HG03103 (cell line): ENCODE results near the gene IL1RL2.

ENCODE experiments used
- ATAC-seq: cut with Tn5 transposase; IDR thresholded peaks from one replicate; pipeline ENCODE4 v1.9.1; 2021; ENCODE audit warnings: low read depth; ENCODE audit not compliant: unreplicated experiment

IL1RL2 gene

DNA sequence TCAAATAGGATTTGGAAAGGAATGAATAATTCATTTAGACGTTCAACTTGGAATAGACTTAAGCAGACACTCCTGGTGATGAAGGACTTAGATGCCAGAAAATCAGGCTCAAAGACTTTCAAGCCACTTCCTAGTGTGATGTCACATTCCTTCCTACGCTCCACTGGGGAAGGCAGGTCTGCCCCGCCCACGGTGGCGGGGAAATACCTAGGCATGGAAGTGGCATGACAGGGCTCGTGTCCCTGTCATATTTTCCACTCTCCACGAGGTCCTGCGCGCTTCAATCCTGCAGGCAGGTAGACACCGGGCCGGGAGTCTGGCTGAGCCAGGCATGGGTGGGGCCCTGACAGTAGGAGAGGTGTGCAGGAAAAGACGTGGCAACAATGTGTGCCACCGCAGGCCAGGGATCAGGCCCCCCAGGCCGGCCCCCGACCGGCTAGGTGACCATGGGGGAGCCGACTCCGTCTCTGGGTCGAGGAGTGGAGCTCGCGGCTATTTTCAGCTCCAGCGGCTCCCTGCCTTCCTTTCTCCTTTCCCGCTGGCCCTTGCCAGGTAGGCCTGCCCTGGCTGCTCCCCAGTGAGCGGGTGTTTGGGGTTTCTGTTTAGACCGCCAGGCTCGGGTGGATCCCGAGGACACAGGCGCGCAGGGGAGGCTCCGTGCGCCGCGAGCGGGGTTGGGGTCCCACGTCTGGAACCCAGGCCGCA lies at the start of gene IL1RL2:
Gene IL1RL2, plus strand, starts transcription at position 233 of the 705 bp plus-strand sequence. CDS start 845 bp downstream, outside the sequence.
- no peak for ATAC-seq

DNA sequence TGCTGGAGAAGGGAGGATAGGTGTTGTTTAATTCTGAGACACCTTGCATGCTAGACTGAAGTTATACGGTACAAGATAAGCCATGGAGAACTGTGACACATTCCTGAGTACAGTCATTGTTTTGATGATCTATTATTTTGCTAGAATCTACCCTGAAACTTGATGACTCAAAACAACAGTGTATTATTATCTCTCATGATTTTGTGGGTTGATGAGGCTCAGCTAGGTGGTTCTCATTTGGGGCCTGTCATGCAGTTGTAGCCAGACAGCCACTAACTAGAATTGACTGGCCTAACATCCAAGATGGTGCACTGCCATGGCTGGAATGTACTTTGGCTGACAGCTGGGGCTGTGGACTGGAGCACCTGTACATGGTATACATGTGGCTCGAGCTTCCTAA lies 49.7 kb upstream of the IL1RL2 start:
- ATAC-seq: no peak

DNA sequence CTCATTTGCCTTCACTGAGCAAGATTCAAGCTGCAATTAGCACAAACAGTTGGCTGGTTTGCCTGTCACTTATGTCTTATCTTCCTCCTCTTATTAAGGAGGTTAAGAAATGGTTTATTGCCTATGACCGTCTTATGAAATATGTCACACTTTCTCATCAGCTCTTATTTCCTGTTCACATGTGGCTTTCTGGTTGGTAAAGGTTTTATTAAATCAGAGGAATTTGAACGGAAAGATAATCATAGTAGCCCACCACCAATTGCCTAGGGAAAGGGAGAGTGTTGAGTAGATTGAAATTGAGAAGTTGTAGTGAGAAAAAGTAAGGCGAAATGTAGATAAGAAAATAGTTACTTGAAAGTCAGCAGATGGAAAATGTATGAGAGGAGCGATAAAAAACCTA lies 48.5 kb upstream of the IL1RL2 start:
- ATAC-seq: no peak

DNA sequence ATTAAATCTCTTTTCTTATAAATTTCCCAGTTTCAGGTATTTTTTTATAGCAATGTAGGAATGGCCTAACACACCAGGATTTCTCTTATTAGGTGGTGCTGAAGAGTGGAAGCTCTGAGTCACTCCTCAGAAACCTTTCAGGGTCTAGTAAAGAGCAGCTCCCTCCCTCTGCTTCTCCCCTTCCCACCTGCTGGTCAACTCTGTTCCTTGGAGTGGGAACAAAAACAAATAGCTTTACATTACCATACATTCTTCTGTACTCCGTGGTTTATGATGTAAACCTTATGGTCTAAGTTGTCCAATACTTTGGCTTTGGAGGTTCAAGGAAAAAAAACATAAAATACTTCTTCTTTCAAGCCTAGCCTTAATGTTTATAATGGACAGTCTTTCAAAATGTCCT lies 47.0 kb upstream of the IL1RL2 start:
- ATAC-seq: no peak

DNA sequence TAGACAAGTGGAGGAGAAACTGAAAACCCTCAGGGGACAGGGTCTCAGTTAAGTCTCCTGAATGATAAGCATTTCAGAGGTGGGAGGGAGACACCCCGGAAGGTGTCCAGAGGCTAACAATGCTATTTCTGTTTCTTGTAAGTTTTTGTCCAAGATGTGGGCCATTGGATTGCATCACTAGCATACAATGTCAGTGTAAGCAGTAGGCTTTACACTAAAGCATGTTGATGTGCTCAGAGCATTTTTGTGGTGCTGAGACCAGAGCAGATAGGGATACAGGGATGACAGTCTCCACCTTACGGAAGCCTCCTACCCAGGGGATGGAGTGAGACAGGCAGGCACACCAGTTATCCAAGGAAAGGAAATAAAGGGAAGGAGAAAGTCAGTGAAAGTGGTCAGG lies 46.4 kb upstream of the IL1RL2 start:
- no peak for ATAC-seq

DNA sequence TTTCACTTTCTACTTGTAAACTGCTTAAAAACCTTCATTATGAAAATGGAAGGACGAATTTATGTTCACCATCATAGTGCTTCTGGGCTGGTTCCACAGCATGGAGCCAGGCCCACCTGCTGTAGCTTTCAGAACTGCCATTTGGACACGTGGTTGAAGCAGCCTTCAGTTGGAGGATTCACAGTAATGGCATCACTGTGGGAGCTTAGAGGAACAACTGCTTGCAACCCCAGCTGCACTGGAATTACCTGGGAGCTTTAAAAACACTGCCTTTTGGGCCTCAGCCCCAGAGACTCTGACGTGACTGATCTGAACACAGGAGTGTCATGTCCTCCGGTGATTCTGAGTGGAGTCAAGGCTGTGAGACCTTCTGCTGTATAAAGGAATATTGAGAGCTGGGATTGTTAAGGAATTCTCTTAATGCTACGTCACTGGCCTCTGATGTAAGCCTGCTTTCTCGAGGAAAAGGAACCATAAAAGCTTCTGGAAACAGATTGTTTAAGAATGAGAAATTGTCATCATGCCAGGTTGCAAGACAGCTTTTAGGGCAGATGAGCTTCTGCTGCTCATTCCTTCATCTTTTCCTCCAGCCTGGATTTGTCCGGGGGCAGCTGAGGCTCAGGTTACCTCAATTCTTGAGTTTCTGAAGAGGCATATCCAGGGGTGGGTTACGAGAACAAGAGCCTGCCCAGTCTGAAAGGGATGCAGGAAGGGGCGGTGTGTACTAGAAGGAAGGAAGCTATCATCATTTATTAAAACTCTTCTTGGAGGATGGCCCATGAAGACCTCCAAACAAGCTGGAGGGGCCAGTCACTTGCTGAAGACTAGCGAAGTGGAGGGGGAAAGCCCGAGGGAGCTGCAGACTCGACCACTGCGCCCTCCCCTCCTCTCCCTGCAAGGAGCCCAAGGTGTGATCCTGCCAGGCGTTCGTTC lies 45.5 kb upstream of the IL1RL2 start:
- no peak for ATAC-seq

DNA sequence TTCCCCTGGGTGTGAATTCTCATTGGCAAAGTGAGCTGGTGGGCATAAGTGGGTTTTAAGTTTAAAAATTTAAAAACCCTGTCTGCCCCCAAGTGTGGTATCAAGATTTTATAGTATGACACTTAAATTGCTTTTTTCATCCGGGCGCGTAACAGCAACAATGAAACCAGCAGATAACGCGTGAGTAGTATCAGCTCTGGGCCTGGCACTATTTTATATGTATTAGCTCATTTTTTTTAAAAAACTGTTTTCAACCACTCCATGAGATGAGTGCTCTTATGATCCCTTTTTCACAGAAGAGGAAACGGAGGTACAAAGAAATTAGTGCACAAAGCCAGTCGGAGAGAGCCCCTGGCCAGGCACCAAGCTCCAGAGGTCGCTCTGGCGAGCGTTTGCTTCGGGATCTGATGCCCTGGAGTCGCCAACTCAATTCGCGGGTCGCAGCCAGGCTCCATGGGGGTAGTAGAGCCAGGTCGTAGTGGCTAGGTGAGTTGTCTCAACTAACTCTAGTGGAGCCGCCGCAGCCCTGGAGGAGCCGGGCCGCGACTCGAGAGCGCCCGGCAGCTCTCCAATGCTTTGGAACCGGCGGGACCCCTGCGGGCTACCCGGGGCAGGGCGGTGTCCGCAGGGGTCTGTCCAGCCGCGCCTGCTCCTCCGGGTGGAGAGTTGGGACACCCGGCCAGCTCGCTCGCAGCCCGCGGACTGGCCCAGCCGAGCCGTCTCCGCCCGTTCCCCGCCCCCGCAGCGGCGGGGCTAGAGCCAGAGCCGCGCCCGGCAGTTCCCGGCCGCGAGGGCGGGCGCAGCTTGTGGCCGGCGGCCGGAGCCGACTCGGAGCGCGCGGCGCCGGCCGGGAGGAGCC lies 44.6 kb upstream of the IL1RL2 start, which contains the start of gene IL1R1:
Gene IL1R1, plus strand, starts transcription at position 777 of the 859 bp plus-strand sequence. CDS start 14,979 bp downstream, outside the sequence.
- no peak for ATAC-seq

DNA sequence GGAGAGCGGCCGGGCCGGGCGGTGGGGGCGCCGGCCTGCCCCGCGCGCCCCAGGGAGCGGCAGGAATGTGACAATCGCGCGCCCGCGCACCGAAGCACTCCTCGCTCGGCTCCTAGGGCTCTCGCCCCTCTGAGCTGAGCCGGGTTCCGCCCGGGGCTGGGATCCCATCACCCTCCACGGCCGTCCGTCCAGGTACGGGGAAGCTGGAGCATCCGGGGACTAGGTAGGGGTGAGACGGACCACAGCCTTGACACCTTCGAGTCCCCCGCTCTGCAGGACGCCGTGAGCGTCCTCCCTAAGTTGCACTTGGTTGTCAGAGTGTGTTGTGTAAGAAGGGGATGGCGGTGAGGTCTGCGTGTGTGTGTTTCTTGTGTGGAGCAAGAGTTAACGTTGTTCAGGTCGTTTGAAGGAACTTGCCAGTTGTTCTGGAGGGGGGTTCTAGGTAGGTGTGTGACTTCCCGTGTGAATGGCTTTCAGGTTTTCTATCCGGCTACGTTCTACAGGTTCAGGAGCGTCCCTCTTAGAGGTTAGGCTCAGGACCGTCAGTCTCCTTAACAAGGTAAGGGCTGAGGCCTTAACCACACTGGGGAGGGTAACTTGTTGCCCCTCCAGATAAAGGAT lies 43.9 kb upstream of the IL1RL2 start:
- no peak for ATAC-seq

DNA sequence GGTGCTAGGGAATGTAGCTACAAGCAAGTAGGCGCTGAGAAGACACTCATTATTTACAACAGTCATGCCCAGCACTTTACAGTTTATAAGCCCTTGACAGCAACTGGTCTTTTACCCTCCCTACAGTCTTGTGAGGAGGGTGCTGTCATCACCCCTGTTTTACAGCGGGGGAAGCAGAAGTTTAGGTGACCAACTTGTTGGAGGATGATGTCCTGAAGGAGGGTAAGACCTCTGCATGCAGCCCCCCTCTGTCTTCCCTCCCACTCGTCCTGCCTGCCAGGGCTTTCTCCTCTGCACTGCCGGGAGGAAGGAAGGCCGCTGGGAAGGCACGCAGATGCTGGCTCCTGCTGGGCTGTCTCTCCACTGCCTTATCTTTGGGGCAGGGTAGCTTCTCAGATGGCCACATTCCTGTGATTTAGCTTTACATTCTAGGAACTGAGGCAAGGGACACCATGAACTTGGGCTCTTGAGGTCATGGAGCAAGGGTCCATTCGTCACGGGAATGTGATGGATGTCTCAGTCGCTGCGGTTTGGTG lies 43.3 kb upstream of the IL1RL2 start:
- no peak for ATAC-seq

DNA sequence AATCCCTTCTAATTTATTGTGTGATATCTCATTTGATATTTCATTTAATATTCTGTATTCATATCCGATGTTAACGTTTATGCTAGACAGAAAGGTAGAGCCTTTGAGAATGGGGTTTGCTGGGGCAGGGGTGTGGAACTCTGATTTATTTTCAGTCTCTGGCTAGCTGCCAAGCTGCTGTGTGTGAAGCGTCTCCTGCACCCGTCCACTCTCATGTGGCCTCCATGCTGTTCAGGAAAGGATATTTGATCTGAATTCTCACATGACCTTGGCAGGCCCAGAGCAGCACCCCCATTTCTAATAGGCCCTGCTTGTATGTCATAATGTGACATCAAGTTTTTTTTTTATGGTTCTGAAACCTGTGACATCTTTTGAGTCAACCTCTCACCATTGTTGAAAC lies 42.7 kb upstream of the IL1RL2 start:
- no peak for ATAC-seq

DNA sequence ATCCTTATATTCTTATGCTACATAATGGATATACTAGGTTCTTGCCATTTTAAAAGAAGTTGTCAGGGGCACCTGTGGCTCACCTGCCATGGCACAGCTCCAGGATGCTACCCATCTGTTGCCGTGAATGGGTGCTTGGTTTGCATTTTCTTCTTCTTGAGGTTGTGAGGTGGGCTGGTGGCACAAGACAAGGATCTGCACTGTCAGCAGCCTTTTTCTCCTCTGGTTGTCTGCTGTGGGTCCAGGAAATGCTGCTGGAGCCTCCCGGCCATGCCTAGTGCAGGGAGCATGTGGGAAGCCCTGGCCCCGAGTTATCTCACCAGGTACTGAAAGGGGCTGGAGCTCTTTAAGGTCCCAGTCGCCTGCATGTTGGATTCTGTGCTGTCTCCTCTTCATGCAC lies 41.7 kb upstream of the IL1RL2 start:
- no peak for ATAC-seq

DNA sequence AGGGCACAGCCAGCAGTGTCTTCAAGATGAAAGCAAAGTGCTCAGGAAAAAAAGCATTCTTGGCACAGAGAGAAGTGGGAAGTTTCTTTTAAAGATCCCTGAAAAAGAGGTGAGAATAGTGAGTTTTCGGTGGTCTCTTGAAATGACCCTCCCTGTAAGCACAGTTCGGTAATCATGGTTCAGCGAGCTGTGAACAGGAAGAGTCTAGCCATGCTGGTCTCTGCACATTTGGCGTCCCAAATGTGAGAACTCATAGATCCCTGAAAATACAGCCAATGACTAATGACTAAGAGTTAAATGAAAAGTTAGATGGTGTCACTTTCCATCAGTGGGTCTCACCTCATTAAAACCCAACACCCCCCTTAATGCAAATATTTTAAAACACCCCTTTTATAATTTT lies 40.9 kb upstream of the IL1RL2 start:
- no peak for ATAC-seq

DNA sequence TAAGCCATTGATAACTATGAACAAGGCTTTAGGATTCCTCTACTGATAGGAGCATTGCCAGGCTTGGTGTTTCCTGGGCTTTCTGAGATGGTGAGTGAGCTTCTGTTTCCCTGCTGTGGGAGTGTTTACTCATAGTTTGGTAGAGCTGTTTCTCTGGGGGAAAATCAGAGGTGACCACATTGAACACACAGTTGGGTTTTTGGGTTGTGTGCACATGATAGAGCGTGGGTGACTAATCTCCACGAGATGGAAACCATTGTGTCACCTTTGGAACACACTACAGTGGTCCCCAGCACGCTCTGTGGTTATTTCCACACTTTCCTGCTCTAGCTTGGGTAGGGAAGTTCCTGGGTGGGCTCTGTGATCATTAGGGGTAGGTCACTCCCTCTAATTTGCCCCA lies 38.9 kb upstream of the IL1RL2 start:
- no peak for ATAC-seq

DNA sequence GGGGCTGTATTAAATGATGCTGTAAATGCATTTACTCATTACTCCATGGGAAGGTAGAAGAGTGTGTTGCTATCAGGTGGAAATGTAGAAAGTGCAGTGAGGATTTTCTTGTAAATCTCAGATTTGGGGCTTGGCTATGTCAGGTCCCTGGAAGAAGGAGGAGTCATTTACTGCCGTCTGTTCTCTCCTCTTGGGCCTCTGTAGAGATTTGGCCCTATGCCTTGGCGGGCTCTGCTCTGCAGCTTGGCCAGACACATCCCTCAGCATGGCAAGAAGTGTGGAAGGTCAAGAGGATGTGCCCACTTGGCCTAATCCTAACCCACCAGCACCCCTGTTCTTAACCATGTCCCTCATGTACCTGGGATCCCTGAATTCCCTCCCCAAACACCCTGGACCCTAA lies 37.6 kb upstream of the IL1RL2 start:
- ATAC-seq: no peak

DNA sequence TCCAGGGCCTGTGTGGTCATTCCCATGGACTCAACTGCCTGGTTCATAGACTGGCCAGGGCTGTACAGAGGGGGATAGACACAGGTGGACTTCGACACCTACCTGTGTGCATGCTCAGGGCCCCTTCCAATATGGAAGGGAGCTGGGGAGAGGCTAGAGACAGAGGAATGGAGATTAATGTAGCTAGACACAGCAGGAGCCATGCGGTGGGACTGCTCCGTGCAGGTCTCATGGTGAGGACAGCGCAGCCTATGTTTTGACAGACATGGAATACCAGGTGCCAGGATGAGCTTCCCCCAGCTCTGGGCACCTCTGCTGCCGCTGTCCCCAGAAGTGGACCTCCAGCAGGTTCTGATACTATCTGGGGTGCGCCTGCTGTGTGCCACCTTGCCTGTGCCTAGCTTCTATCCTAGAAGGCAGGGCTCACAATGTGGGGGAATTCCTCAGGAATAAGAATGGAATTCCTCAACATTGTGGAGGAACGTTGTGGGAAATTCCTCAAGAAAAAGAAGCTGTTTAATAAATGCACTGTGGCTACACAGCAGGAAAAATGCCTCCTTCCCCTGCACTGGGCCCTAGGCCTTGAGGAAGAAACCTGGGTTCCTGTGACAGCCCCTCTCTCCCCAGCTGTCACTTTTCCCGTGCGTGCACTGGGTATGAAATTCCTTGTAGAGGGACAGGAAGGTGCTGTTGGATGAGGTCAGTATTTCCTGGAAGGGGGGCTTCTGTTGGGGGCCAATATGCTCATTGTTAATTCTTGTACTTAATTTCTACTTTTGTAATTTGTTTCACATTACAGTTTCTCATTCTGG lies 37.0 kb upstream of the IL1RL2 start:
- no peak for ATAC-seq

DNA sequence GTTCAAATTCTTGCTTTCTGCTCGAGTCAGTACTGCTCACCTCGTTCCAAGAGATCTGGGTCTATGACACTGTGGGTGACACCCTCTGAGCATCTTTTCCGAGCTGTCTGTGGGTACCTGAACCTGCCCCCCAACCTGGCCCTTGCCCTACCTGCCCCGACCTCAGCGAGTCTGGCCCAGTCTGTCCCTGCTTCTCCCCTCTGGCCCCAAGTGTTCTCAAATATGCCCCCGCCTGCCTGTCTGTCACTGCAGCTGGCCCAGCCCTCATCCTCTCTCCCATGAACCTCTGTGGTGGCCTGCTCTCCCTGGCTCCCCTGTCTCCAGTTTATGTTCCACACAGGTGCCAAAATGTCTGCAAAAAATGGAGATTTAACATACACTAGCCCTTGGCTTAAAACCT lies 32.5 kb upstream of the IL1RL2 start:
- no peak for ATAC-seq

DNA sequence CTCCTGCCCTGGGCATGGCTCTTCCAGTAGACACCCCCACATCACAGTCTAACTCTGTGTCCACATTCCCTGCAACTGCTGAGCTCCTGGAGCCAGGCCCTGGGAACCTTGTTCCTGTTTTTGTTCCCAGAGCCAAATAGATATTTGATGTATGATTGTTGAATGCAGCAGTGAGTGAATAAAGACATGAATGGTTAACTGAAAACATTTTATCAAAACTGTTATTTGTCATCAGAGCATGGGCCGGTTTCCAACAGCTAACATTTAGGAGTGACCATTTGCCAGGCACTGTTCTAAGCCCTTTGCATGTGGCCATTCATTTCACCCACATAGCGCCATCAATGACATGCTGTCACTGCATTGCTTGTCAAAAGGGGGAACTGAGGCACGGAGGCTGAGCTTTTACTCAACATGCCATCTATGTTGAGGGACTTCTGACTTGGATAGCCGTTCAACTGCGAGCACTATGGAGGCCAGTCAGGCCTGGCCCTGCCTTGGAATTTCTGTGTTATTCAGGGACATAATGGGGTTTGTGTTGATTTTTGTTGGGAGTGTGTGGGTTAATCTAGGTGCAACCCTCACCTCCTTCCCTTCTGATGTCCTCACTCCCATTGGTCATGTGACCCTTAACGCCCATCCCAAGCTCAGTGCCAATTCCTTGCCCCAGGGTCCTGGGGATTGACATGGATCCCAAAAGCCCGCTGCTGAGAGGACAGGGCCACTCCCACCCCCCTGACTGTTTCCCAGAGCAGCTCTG lies 31.7 kb upstream of the IL1RL2 start:
- ATAC-seq: no peak

DNA sequence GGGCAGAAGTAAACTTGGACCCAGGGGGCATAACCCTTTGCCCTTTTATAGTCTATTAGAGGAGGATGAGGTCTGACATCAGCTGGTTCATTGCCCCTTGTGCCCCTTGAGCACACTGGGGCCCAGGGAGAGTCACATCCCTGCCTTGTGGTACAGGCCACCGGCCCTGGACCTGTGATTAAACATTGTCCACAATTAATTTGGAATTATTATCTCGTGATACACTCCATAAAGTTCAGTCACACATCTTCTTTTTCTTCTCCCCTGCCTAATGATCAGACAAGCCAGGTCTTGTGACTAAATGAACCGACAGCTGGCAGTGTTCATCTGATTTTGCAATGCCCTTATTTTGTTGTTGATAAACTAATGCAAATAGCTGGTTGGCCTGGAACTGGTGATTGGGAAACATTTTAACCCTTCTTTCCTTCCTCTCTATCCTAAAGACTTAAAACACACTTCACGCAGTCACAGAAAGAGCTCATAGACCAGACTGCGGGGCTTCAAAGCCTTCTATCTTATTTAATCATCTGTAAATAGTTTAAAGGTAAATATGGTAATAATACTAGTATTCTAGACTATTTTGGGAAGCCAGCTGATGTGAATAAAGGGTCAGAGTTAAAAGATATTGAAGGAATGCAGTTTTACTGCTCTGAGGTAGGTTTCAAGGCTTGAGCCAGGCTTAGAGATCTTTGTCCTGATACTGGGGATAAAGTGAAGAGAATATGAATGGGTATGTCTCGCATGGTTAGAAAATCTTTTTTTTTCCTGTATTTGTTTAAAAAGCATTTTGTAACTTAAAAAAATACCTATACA lies 30.9 kb upstream of the IL1RL2 start:
- ATAC-seq: no peak
